Globus pallidus (tissue), 1 donor: ENCODE results near the gene DOCK7.
"Not testable (repeated sequence)": the region's sequence is repeated elsewhere in the genome, so short reads cannot be mapped to it uniquely, and the experiment has no call there.

Source experiments
- DNase-seq: peaks from one replicate; pipeline ENCODE4 v3.0.0-alpha.2; 2015; ENCODE audit warnings: low spot score

DOCK7 gene

DNA sequence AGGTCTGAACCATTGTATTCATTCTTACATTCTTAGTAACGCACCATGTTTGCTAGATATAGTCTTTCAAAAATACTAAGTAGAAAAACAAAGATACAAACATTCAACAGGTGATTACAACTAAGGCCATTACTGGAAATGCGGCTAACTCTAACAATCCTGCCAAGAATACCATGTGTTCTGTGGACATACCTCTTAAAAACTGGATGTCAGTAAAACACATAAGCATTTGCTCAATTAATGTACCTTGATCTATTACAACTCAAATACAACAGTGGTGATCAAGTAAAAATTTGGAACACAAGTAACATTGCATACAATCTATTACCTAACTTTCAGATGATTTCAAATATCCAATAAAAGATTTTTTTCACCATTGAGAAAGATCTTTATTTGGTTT, 75.4 kb downstream of the DOCK7 start:
- no peak for DNase-seq

DNA sequence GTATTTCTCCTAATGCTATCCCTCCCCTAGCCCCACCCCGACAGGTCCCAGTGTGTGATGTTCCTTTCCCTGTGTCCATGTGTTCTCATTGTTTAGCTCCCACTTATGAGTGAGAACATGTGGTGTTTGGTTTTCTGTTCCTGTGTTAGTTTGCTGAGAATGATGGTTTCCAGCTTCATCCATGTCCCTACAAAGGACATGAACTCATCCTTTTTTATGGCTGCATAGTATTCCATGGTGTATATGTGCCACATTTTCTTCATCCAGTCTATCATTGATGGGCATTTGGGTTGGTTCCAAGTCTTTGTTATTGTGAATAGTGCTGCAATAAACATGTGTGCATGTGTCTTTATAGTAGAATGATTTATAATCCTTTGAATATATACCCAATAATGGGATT, 77.6 kb downstream of the DOCK7 start:
- DNase-seq: not testable (repeated sequence)

DNA sequence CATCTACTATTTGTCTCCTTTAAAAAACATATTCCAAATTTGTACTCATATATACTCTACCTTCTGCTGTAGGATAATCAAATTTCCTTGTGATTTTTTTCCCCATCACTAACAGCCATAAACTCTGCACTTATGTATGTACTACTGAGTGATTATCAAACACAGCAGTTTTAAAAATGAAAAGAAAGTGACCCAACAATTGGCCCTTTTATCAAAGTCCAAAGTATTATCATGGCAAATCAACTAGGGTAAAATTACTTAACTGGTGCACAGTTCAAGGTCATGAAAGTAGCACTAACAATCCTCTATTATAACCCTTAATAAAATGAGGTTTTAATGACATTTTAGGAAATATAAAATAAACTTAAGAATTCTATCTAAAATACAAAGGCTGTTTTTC, 79.3 kb downstream of the DOCK7 start:
- no peak for DNase-seq

DNA sequence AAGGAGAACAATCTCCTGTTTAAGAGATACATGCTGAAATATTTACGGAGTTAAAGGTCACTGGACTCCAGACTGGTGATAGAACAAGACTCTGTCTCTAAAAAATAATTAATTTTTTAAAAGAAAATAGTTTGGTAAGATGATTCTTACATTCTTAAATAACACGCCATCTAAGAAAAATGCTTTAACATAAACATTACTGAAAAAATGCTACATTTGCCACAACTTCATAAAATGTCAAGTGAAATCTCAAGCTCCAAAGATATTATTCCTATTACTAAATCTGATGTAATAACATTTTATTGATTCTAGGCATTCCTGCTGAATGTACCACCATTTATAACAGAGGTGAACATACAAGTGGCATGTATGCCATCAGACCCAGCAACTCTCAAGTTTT, 86.7 kb downstream of the DOCK7 start:
- no peak for DNase-seq

DNA sequence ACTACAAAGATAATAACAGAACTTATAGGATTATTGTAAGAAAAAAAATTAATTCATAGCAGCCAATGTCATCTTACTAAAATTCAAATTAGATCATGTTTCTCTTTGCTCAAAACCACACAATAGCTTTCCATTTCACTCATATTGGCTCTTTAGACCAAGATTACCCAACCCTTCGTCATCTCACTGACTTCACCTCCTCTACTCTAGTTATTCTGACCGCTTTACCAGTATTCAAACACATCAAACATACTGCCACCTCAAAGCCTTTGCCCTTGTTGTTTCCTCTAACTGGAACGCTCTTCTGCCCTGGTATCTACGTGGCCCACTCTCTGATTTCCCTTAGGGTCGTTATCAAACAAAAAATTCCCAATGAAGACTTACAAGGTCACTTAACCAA, 89.1 kb downstream of the DOCK7 start:
- DNase-seq: no peak

DNA sequence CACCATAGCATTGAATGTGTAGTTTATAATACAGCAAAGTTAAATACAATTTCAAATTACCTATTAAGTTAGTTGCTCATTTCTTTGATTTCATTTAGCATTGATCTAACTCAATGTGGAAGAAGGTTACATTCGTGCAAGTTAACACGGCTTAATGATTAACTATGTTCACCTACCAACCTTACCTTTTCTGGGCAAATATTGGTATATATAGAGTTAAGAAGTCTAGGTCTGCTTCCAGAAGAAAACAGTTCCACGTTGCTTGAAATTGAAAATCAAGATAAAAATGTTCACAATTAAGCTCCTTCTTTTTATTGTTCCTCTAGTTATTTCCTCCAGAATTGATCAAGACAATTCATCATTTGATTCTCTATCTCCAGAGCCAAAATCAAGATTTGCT, 90.9 kb downstream of the DOCK7 start, which contains the start of gene ANGPTL3:
Gene ANGPTL3, plus strand, starts transcription at position 240 of the 400 bp plus-strand sequence. Its CDS starts 47 bp downstream, at position 287.
- no peak for DNase-seq

DNA sequence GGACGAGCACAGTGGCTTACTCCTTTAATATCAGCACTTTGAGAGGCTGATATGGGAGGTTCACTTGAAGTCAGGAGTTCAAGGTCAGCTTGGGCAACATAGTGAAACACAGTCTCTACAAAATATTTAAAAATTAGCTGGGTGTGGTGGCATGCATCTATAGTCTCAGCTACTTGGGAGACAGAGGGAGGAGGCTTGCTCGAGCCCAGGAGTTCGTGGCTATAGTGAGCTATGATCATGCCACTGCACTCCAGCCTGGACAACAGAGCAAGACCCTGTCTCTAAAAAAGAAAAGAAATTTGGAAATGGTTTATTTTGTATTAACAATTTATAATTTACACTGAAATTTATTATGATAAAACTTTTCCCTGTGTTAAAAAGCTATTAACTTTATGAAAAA, 92.5 kb downstream of the DOCK7 start:
- no peak for DNase-seq

DNA sequence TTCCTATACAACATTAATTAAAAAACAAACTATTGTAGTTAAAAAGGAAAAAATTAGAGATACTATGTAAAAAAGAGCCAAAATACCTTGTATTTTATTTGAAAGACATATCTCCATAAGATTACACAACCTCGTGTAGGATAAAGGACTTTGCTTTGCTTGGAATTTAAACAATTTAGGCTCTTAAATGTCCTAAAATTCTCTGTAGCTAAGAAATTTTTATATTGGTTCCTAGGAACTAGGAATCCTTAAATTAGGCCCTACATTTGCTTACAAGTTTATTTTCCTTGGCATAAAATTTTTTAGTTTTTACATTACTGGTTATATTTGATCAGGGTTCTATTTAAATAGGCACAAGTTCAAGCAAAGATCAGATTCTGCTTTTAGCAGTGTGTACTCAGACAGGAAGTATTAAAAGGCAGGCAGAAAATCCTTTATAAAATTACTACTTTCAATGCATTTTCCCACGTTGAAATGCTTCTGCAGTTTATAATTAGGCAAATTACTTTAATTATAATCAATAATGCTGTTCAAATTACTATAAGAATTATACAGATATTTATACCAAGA, 94.3 kb downstream of the DOCK7 start:
- no peak for DNase-seq

DNA sequence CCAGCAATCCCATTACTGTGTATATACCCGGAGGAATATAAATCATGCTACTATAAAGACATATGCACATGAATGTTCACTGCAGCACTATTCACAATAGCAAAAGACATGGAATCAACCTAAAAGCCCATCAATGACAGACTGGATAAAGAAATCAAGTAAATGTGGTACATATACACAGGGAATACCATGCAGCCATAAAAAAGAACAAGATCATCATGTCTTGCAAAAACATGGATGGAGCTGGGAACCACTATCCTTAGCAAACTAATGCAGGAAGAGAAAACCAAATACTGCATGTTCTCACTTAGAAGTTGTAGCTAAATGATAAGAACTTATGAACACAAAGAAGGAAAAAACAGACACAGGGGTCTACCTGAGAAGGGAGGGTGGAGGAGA, 97.2 kb downstream of the DOCK7 start:
- no peak for DNase-seq

DNA sequence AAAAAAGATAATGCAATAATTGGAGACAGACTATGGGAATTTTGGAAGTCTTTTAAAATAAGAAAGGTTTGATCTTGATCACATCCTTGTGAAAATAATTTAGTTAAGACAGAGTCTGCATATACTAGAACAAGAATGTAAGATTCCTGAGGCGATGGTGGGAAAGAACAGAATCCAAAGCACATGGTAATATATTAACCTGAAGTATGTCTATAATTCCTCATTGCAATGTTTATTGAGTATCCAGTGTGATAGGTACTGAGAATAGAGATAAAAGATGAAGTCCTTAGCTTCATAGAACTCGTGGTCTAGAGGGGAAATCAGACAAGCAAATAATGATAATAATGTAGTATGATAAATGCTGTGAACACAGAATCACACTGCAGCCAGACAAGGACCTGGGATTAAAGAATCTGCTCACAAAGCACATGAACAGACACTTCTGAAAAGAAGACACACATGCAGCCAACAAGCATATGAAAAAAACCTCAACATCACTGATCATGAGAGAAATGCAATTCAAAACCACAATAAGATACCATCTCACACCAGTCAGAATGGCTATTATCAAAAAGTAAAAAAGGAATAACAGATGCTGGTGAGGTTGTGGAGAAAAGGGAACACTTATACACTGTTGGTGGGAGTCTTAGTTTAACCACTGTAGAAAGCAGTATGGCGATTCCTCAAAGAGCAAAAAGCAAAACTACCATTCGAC, 97.8 kb downstream of the DOCK7 start:
- no peak for DNase-seq

DNA sequence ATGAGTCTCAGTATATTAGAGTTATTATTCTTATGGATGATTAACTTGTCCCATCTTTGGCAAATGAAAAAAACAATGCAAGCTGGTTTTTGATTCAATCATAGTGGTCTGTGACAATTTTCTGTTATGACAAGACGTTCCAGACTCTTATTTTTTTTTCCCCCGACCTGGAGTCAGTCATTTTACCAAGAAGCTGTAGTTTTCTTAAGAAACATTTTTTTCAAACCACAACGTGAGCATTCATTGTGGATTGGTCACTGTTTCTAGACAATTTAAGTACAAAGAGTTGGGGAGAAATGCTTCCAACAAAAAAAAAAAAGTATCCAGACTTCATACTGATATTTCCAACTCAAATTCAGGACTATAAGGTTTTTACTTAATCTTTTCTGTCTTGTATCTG, 98.9 kb downstream of the DOCK7 start:
- no peak for DNase-seq

DNA sequence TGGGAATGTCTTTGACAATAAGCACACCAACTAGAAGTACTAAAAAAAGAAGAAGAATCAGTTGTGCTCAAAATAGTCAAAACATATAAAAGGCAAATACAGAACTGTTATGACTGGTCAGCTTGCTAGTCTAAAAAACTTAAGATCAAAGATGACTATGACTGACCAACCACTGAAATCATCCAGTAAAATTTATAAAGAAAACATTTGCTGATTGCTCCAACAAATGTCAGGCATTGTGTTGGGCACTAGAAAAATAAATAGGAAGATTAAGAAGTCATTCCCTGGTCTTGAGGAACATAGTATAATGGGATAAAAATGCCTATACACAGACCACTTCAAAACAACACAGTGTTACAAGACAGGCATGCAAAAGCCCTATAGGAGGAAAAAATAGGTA, 100.2 kb downstream of the DOCK7 start:
- no peak for DNase-seq

DNA sequence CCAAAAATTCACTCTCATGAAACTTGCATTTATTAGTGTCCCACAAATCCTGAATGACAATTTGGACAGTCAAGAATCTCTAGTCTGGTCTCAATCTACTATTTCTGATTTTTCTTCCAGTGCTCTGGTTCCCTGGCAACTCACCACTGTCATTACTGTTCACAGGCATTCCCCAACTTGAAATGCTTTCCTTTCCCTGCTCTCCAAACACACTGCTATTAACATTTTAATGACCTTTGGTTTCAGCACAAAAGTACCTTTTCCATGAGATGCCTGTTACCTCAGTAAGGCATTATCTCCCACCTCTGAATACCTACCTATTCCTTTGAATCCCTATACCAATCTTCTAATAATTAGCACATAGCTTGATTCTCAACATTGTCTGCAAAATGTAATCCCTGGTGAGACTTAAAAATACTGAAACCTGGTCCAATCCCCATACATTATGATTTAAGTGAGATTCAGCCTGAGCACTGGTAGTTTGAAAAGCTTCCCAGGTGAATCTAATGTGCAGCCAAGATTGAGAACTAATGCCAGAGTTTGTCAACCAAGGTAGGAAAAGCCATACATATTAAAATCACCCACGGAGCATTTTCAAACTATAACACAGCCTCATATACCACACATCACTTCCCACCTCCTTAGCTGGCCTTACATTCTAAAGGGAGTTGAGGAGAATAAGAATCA, 102.6 kb downstream of the DOCK7 start:
- no peak for DNase-seq

DNA sequence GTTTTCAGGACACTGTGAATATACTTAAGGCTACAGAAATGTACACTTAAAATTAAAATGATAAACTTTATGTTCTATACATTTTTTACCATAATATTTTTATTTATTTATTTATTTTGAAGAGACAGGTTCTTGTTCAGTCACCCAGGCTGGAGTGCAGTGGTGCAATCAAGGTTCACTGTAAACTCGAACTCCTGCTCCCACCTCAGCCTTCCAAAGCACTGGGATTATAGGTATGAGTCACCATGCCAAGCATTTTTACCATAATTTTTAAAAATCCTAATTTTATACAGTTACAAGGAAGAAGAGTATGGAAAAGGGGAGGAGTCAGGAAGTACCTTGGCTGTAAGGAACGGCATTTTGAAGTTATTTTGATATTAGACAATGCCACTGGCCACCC, 114.5 kb downstream of the DOCK7 start:
- DNase-seq: no peak

DNA sequence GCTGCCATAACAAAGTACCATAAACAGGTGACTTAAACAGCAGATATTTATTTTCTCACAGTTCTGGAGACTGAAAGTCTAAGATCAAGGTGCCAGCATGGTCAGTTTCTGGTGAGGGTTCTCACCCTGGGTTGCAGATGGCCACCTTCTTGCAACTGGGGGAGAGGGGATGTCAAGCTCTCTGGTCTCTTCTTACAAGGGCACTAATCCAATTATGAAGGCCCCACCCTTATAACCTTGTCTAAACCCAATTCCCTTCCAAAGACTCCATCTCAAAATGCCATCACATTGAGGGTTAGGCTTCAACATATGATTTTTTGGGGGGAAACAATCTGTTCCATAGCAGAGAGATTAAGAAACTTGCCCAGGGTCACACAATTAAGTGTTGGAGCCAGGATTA, 115.7 kb downstream of the DOCK7 start:
- no peak for DNase-seq

DNA sequence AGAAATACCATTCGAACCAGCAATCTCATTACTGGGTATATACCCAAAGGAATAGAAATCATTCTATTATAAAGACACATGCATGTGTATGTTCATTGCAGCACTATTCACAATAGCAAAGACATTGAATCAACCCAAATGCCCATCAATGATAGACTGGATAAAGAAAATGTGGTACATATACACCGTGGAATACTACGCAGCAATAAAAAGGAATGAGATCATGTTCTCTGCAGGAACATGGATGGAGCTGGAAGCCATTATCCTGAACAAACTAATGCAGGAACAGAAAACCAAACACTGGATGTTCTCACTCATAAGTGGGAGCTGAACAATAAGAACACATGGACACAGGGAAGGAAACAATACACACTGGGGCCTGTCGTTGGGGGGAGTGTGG, 116.7 kb downstream of the DOCK7 start:
- DNase-seq: not testable (repeated sequence)

DNA sequence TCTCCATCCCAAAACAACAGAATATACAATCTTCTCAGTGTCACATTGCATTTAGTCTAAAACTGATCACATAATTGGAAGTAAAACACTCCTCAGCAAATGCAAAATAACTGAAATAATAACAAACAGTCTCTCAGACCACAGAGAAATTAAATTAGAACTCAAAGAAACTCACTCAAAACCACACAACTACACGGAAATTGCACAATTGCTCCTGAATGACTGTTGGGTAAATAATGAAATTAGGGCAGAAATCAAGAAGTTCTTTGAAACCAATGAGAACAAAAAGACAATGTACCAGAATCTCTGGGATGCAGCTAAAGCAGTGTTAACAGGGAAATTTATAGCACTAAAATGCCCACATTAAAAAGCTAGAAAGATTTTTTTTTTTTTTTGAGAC, 120.3 kb downstream of the DOCK7 start:
- not testable (repeated sequence) for DNase-seq

DNA sequence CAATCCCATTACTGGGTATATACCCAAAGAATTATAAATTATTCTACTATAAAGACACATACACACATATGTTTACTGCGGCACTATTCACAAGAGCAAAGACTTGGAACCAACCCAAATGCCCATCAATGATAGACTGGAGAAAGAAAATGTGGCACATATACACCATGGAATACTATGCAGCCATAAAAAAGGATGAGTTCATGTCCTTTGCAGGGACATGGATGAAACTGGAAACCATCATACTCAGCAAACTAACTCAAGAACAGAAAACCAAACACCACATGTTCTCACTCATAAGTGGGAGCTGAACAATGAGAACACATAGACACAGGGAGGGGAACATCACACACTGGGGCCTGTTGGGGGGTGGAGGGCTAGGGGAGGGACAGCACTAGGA, 121.0 kb downstream of the DOCK7 start:
- not testable (repeated sequence) for DNase-seq

DNA sequence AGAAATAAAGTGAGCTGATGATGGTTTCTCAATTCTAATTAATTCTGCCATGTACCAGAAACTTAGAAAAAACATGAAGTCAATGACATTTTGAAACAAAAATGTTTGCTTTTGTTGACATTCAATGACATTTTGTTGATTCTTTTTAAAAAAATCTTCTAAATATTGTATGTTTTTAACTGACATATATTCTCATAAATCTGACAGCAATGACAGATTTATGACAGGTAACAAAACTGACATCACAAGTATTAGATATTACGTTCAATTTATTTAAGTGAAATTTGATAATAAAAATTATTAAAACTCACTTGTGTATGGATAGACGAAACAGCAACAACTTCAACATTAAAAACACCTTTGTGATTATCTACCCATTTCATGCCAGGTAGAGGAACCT, 126.9 kb downstream of the DOCK7 start:
- no peak for DNase-seq

DNA sequence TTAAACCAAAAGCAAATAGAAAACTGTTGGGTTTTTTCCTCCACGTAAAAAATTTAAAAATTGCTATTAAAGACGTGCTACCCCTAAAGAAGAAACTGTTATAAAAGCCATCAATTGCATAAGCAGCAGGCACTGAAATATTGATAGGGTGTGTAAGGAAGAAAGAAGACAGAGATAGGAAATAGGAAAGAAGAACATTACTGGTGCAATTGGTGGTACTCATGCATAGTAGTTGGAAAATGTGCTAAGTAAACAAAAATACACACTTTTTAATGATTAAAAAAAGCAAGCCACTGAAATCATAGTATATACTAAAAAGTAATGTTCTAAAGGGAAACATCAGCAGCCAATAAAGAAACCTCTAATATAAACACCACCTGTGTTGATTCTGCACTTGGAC, 143.6 kb downstream of the DOCK7 start:
- DNase-seq: no peak

DNA sequence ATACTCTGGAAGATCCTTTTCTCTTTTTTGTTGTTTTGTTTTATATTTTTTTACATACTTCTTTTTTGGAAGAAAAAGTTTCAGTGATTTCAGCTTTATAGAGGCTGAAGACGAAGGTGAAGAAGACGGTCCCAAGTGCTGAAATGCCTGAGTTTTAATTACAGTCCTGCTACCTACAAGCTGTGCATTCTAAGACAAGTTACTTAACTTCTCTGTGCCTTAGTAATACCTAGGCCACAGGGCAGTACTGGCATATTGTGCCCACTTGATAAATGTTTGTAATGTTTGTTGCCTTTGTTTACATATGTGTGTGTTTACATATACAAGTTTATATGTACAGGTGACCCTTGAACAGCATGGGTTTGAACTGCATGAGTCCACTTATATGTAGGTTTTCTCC, 147.1 kb downstream of the DOCK7 start:
- no peak for DNase-seq

DNA sequence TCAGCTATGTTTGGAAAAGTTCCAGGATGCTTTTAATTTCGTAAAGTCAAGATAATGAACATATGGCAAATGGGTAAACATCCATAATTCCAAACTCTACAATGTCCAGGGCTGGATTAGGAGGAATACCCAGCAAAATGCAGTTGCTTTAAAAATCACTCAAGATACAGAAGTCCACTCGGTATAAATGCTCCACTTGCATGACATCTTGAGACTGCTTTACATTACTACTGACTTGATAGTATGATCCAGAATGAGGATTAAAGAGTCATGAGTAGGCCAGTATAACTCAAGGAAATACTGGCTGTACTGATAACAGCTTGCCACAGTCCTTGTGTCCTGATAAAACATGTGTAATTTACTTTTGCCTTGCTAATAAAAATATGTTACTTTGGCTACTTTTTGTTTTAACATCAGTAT, 149.1 kb downstream of the DOCK7 start:
- DNase-seq: no peak

DNA sequence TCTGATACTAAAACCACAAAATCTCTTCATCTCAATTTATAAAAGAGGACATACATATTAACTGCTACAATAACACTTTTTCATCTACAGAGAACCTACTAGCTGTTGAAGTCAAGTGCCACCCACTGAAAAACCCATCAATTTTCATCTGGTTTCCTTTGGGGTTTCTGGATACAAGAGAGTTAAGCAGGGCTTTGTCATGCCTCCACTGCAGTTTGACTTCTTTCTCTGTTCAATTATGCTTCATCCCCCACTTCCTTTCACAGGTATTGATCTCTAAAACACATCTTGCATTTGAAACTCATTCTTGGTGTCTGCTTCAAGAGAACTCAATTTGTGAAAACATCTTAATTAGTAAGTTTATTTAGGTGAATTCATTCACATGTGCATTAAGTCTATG, 151.3 kb downstream of the DOCK7 start:
- DNase-seq: no peak
